Activated CD4-positive, alpha-beta T cell treated with anti-CD3 and anti-CD28 coated beads for 4 hours (primary cell): ENCODE measurements around the gene CNOT4.

Experiments
- DNase-seq, 2 donors: peaks; one replicate each; pipeline ENCODE4 v3.0.0-alpha.2; 2020

The CNOT4 gene

DNA sequence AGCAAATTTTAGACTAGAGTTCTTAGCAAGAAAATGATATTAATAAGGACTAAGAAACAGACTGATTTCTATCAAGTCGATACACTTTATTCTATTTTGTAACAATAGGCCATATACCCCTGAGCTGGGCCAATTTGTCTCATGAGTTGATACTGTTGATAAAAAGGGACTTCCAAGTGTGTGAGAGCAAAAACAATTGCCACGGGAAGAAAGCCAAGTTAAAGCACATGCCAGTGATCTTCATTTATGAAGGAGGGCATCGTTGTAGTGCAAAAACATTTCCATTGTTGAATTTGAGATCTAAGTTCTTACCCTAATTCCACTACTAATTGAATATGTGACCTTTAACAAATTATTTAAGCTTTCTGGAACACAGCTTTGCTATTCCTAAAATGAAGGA lies 119.9 kb downstream of the CNOT4 start:
- DNase-seq = no peak

DNA sequence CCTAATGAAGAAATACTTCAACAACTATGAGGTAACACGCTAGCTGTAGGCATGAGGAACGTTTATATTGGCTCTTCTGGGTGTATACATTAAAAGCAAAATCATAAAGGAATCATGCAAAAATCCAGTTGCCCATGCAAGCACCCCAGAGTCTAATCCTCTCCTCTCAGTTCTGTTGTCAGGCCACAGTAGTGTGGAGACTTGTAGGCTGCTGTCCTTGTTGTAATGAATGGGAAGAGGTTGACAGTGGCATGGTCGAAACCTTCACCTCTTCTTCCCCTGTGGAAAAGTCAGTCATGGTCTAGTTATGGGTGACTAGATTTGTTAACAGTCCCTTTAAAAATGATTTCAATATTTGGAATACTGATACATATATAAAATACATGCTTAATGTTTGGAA lies 121.3 kb downstream of the CNOT4 start:
- DNase-seq = no peak

- DNase-seq = no peak
Observed at GRCh38 chr7:135386776-135387175, 123.1 kb downstream of the CNOT4 start.

DNA sequence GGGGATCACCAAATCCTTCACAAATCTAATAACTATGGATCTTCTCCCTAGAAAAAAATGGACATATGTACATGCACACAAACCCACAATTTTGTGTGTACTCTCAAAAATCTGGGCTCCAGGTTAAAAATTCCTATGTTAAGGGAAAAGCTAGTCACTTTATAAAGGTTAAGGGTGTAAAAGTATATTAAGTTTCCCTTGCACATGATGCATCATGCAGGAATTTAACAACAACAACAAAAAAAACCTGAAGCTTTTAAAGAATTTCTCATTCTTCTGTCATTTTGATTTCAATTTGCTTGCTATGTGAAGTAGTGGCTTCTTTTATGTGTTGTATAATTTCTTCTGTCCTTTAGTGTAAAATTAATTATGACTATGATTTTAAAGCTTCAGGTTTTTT lies 123.7 kb downstream of the CNOT4 start:
- DNase-seq = no peak

GRCh38 chr7:135385209-135385608 lies 124.7 kb downstream of the CNOT4 start:
- no peak for DNase-seq

DNA sequence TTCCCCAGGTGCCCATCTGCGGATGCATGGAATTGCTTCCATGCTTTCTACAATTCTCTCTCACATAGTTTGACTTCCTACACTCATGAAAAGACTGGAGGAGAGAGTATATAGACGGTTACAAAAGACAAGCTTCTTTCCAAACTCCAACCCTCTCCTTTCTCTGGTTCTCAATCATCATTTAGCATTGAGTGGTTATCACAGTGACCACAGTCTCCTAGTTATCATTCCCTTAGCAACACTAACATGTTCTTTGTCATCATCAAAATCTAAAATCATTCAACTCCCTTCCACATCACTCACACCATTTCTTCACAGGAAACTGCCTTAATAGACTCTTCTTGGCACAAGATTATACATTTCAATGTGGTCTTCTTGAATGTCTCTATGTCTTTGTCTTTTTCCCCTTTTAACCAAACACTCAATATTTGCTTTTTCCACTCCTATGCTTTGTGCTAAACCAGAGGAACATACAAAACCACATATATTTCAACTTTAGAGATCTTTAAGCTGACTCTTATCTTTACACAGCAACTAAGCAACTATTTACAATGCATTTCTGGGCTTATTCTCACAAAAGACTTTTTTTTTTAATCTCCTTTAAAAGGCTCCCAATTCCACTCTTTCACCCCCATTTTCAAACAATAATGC lies 126.3 kb downstream of the CNOT4 start:
- no peak for DNase-seq

DNA sequence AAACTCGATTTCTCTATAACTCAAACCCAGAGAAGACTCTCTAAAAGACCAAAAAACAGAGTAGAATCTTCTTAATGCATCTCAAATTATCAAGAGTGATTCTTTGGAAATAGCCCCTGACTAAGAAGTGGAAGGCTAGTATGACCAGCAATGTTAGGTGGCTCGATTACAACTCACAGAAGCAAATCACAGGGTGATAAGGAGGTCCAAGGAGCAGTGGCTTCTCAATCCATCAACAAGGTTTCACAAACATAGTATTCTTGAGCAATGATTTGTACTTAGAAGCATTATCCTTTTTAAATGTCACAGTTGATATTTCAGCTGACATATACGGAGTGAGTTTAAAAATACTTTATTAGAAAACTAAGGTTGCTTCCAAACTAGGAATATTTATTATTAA lies 127.7 kb downstream of the CNOT4 start:
- DNase-seq = no peak

DNA sequence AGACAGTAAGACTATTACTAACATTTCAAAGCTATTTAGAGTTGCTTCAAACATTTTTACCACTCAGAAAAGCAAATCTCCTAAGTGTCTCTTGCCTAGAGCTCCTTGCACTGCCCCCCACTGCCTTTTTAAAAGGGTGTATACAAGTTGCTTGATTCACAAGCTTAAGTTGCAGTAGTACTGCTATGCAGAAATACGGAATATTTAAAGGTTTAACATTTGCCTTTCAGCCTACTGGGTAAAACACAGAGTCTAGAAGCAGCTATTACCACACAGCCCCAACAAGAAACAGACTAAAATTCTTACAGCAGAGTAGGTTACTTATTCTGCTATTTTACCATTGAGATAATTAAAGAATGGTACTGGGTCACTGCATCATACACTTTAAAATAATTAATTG lies 128.5 kb downstream of the CNOT4 start:
- DNase-seq = no peak

GRCh38 chr7:135380351-135380750 lies 129.6 kb downstream of the CNOT4 start:
- no peak for DNase-seq

- no peak for DNase-seq
Observed at GRCh38 chr7:135377171-135377570, 132.7 kb downstream of the CNOT4 start.

- no peak for DNase-seq
Observed at GRCh38 chr7:135375908-135376699, 133.8 kb downstream of the CNOT4 start.

DNA sequence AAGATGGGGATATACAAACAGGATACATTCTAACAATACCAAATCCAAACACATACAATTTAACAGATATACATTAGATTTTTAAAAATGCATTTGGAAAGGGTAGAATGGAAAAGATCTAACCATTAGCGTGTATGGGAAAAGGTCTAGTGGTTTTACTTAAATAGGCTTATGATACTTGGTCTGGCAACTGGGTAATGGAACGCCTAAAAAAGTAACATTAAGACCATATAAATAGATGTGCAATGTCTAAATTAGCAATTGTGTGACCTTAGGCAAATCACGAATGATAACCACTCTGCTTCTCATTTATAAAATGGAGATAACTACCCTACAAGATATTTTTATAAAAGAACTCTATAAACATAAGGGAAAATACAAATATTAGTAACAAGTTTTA lies 135.2 kb downstream of the CNOT4 start:
- no peak for DNase-seq

DNA sequence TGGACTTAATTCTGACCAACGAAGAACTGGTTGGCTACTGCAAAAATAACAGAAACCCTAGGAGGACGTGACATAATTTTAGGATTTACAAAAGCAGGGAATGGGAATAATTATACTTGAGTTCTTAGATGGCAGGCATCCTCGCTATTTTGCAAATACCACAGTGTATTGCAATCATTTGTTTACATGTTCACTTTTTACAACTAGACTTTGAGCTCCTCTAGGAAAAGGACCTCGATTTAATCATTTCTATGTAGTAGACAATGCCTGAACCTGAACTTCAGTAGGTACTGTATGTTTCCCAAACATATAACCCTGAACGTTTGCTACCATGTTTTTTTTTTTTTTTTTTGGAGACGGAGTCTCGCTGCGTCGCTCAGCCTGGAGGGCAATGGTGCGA lies 137.7 kb downstream of the CNOT4 start:
- DNase-seq = no peak

DNA sequence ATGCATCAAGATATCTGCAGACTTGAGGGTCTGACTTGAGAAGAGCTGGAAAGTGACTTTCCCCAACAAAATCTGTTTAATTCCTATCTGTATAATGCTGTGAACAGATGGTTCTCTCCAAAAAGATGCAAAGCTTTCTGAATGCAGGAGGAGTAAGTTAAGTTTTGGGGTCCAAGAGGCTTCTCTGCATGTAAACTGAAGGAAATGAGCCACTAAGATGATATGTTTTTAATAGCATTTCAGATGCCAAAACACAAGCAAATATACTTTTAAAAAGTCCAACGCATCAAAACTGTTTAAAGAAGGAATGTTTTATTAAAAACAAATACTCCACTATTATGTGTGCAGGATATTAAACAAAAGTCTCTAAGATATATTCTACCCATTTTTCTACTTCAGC lies 139.2 kb downstream of the CNOT4 start:
- DNase-seq = no peak

DNA sequence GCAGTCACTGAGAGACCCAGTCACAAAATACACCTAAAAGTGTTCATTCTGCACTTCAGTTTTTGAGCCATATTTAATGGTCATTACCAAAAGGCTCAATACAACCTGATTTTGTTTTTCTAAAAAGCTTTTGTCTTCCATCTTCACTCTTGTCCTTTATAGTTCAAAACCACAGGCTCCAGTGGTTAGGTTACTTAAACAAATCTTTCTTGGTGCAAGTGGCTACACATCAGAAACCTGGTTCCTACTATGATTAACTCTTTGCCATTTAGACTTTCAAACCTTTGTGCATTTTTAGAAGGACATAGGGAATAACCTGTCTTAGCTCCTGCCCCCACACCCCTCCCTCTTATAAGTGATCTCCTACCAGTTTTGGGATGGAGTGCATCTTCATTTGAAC lies 140.5 kb downstream of the CNOT4 start:
- no peak for DNase-seq

GRCh38 chr7:135368416-135369186 lies 141.3 kb downstream of the CNOT4 start:
- no peak for DNase-seq

- no peak for DNase-seq
Observed at GRCh38 chr7:135366843-135367508, 142.9 kb downstream of the CNOT4 start.

- DNase-seq = no peak
Observed at GRCh38 chr7:135365721-135366120, 144.2 kb downstream of the CNOT4 start.

DNA sequence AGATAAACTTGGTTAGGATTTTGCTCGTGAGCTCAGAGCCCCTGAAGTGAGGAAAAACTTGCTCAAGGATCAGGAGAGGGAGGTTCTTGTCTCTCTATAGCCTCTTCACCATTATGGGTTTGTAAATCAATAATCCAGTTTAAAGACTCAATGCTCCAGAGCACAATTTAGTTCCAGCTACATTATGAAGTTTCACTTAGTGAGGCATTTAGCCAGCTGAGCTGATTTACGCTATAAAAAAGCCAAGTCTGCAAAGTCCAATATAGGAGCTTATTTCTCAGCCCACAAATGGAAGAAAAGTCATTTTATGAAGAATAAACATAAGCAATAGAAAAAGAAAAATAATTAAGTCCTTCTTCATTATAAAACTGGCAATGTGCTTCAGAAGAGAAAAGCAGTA lies 145.7 kb downstream of the CNOT4 start:
- no peak for DNase-seq

- no peak for DNase-seq
Observed at GRCh38 chr7:135362871-135363270, 147.0 kb downstream of the CNOT4 start.

DNA sequence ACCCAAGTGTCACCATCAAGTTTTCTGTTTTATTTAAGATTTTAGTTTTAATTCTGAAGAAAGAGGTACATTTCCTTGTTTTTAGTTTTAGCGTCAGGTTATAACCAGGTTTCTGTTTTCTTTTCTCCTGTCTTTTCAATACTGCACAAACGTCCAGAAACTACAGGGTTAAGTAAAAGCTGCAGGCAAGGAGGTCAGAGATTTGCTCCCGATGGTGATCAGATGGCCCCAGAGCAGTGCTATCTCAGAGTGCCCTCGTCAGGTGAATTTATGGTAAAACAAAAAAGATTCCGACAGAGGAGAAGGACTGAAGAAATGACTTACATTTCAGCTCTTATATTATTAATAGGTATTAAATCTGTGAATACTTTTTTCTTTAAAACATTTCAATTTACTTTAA lies 148.1 kb downstream of the CNOT4 start:
- DNase-seq = no peak

GRCh38 chr7:135359615-135360014 lies 150.3 kb downstream of the CNOT4 start:
- DNase-seq = no peak

DNA sequence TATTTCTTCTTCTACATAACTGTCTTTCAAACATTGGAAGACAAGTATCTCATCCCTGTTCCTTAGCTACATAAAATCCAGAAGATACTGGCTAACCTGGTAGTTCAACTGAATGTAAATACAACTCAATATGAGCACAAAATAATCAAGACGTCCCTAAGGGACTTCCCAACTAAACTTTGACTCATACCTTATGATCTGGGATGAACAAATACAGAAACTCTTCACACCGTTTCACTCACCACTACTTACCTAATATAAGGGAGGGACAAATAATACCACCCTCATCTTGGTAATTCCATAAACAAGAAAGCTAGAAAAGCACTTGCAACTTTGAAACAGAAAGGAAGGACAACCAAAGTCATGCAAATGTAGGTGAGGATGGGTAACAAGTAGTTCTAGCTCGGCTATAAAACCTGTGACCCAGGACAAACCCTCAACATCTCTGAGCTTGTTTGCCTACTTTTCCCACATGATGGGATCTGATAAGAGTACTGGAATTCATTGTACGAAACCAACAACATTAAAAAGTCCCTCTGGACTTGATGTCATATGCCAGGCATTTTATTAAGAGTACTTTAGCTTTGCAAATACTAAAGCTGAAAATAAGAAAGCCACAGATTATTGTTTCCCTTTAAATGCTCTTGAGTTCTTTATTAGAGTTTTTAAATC lies 154.4 kb downstream of the CNOT4 start:
- DNase-seq = no peak
